ENCODE results near the gene CASZ1.

The CASZ1 gene

GRCh38 chr1:10682449-10683309, 113.8 kb downstream of the CASZ1 start:
- no peak for DNase-seq

- DNase-seq = no peak
Measured at GRCh38 chr1:10682108-10682445, 114.4 kb downstream of the CASZ1 start.

GRCh38 chr1:10681296-10682107, 114.9 kb downstream of the CASZ1 start:
- DNase-seq = no peak

- no peak for DNase-seq
Measured at GRCh38 chr1:10680487-10680886, 116.0 kb downstream of the CASZ1 start.

GRCh38 chr1:10679496-10680220, 116.8 kb downstream of the CASZ1 start:
- DNase-seq = peak; percentile 81

- no peak for DNase-seq
Measured at GRCh38 chr1:10678852-10679251, 117.6 kb downstream of the CASZ1 start.

GRCh38 chr1:10678402-10678801, 118.0 kb downstream of the CASZ1 start:
- no peak for DNase-seq

- no peak for DNase-seq
Measured at GRCh38 chr1:10677491-10678391, 118.7 kb downstream of the CASZ1 start.

GRCh38 chr1:10676963-10677362, 119.5 kb downstream of the CASZ1 start:
- no peak for DNase-seq

- no peak for DNase-seq
Measured at GRCh38 chr1:10675813-10676212, 120.6 kb downstream of the CASZ1 start.

GRCh38 chr1:10674700-10675609, 121.5 kb downstream of the CASZ1 start:
- no peak for DNase-seq

- DNase-seq = no peak
Measured at GRCh38 chr1:10674222-10674621, 122.2 kb downstream of the CASZ1 start.

- DNase-seq = no peak
Measured at GRCh38 chr1:10673109-10673711, 123.2 kb downstream of the CASZ1 start.

GRCh38 chr1:10672343-10673050, 123.9 kb downstream of the CASZ1 start:
- DNase-seq = peak; percentile 41

GRCh38 chr1:10671622-10672342, 124.7 kb downstream of the CASZ1 start:
- no peak for DNase-seq

- no peak for DNase-seq
Measured at GRCh38 chr1:10671090-10671489, 125.4 kb downstream of the CASZ1 start.

- DNase-seq = no peak
Measured at GRCh38 chr1:10670190-10670589, 126.3 kb downstream of the CASZ1 start.

GRCh38 chr1:10669570-10669969, 126.9 kb downstream of the CASZ1 start:
- no peak for DNase-seq
